GM06990 (cell line): ENCODE results near the gene CLMN.

Experiments used
- DNase-seq: peaks from one replicate; pipeline ENCODE4 v3.0.0-alpha.2; 2011; ENCODE audit not compliant: insufficient read length; ENCODE audit errors: extremely low read depth
- H3K27me3 ChIP-seq: replicated peaks from 2 replicates; pipeline ENCODE4 v1.6.0; 2011; ENCODE audit warnings: low read length; ENCODE audit not compliant: control insufficient read depth, insufficient read depth
- H3K36me3 ChIP-seq: 2 replicates; pipeline ENCODE4 v1.5.1; 2011; ENCODE audit warnings: low read length; ENCODE audit not compliant: control insufficient read depth, insufficient read depth
- H3K4me3 ChIP-seq: replicated peaks from 2 replicates; pipeline ENCODE4 v1.5.1; 2011; ENCODE audit warnings: low read depth, mild to moderate bottlenecking, control low read depth, low read length
- CTCF ChIP-seq: IDR thresholded peaks from 2 replicates; pipeline ENCODE4 v1.5.1; 2011; ENCODE audit warnings: low read length, control low read depth, mild to moderate bottlenecking, inconsistent platforms; ENCODE audit not compliant: insufficient read depth, poor library complexity, severe bottlenecking

CLMN gene

DNA sequence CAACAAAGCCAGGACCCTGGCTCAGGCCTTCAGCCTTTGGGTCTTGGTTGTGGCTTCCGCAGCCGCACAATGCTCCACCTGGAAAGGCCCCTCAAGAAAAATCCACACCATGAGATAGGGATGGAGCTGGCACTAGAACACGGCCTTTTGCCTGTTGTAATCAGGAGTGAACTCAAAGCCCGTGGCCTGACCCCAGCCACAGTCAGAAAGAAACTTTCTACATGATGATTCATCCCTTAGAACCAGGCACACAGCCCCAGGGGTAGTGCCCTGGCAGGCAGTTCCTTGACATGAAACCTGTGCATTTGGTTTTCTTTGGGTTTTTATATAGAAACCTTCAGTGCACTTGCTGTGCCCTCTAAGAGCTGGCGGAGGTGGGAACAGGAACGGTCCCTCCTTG lies 5.1 kb downstream of the CLMN start:
- Histone ChIP-seq H3K36me3 (no peaks in the 10 kb centered on the region), H3K4me3 (no peak overlapping the region), H3K27me3 (no peaks in the 10 kb centered on the region)
- no peak for TF ChIP-seq CTCF
- DNase-seq: no peak

DNA sequence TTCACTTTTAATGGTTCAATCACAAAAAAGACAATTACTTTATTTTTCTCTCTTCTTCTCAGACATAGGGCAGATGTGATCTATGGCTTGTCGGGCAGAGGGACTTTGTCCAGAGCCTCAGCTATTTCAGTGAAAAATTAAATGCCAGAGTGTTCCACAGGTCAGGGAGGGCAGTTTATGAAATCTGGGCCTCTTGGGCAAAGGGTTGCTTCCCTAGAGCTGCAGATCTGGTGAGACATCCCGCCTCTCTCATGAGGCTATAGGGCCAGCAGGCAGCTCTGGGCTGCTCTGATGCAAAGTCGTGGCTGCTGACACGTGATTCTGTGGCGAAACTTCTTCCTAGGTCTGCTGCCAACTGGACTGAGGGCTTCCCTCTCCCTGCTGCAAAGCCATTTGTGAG lies 6.0 kb downstream of the CLMN start:
- Histone ChIP-seq H3K36me3 (no peaks in the 10 kb centered on the region), H3K27me3 (no peaks in the 10 kb centered on the region), H3K4me3 (no peak overlapping the region)
- TF ChIP-seq CTCF: no peak
- no peak for DNase-seq

- TF ChIP-seq CTCF: no peak
- H3K27me3 ChIP-seq: no peaks in the 10 kb centered on the region
- DNase-seq: no peak
- no peak overlapping the region for H3K4me3 ChIP-seq
- H3K36me3 ChIP-seq: no peaks in the 10 kb centered on the region
Observed at GRCh38 chr14:95313190-95313589, 6.5 kb downstream of the CLMN start.

- DNase-seq: no peak
- H3K4me3 ChIP-seq: no peak overlapping the region
- no peaks in the 10 kb centered on the region for H3K27me3 ChIP-seq
- H3K36me3 ChIP-seq: no peaks in the 10 kb centered on the region
- no peak for TF ChIP-seq CTCF
Observed at GRCh38 chr14:95312311-95312710, 7.4 kb downstream of the CLMN start.

GRCh38 chr14:95311752-95312151 lies 8.0 kb downstream of the CLMN start:
- no peak for DNase-seq
- H3K36me3 ChIP-seq: no peaks in the 10 kb centered on the region
- no peak overlapping the region for H3K4me3 ChIP-seq
- no peaks in the 10 kb centered on the region for H3K27me3 ChIP-seq
- no peak for TF ChIP-seq CTCF

DNA sequence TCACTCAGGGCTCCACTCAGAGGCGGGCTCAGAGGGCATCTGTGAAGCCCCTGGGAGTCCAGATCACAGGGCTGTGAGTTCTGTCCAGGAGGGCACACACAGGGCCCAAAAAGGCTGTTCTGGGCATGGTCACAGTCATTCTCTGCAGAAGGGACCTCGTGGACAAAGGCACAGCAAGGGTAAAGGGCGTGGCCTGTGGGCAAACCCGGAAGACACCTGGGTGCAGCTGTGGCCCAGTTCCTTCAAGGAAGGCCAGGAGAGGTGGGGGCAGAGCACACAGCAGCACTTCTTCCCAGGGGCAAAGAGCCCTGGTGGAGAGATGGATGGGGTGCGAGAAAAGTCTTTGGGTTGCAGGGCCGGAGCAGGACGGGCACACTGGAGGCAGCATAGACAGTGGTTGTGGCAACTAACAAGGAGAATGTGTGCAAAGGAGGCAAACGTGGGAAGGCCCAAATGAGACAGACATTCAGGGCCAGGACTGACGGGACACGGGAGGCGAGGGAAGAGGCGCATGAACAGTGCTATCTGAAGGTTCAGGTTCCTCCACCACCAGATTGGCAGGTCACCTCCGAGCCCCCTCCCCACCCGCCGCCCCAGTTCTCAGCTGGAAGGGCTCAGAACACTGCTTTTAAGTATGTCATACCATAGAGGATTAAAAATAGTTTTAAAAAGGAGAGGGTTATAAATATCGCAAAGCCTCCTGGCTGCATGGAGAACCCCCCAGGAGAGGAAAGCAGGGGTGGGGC lies 8.9 kb downstream of the CLMN start:
- H3K27me3 ChIP-seq: no peaks in the 10 kb centered on the region
- DNase-seq: no peak
- H3K4me3 ChIP-seq: no peak overlapping the region
- no peak for TF ChIP-seq CTCF
- no peaks in the 10 kb centered on the region for H3K36me3 ChIP-seq
